Smooth muscle cell (in vitro differentiated cells): Measurements from ENCODE around the gene CLTC. TPM values are rescaled to one million over a fixed set of nuclear protein-coding genes. Genes with fewer than 3 reads are reported as not detected.

ENCODE experiments used
- DNase-seq: peaks from one replicate; lab custom pipeline; 2025; ENCODE audit not compliant: unreplicated experiment; lab: John Stamatoyannopoulos, UW
- H2AFZ ChIP-seq: fragments of 200-600 bp; sonication (generic); 2 replicates; pipeline ENCODE4 v1.6.0; 2016; ENCODE audit warnings: antibody characterized with exemption, low read depth, mild to moderate bottlenecking
- H3F3A ChIP-seq: fragments of 200-600 bp; sonication (generic); 2 replicates; pipeline ENCODE4 v1.6.0; 2017; ENCODE audit warnings: antibody characterized with exemption, low read depth
- H3K27ac ChIP-seq: fragments of 200-600 bp; sonication (generic); 2 replicates; pipeline ENCODE4 v1.5.1; 2016; ENCODE audit warnings: low read depth, mild to moderate bottlenecking
- H3K27me3 ChIP-seq: fragments of 200-600 bp; sonication (generic); 2 replicates; pipeline ENCODE4 v1.6.1; 2016; ENCODE audit warnings: low read depth, mild to moderate bottlenecking
- H3K36me3 ChIP-seq: fragments of 200-600 bp; sonication (generic); 2 replicates; pipeline ENCODE4 v1.5.1; 2016; ENCODE audit warnings: low read depth
- H3K4me1 ChIP-seq: fragments of 200-600 bp; sonication (generic); 2 replicates; pipeline ENCODE4 v1.5.1; 2016; ENCODE audit warnings: low read depth
- H3K4me2 ChIP-seq: fragments of 200-600 bp; sonication (generic); 2 replicates; pipeline ENCODE4 v1.6.0; 2016; ENCODE audit warnings: mild to moderate bottlenecking
- H3K4me3 ChIP-seq: fragments of 200-600 bp; sonication (generic); 2 replicates; pipeline ENCODE4 v1.5.1; 2016; ENCODE audit warnings: mild to moderate bottlenecking
- H3K79me2 ChIP-seq: fragments of 200-600 bp; sonication (generic); 2 replicates; pipeline ENCODE4 v1.6.0; 2016; ENCODE audit warnings: low read depth, mild to moderate bottlenecking
- H3K9ac ChIP-seq: fragments of 200-600 bp; sonication (generic); 2 replicates; pipeline ENCODE4 v1.6.0; 2016; ENCODE audit warnings: low read depth
- H3K9me3 ChIP-seq: fragments of 200-600 bp; sonication (generic); replicated peaks from 2 replicates; pipeline ENCODE4 v1.5.1; 2016; ENCODE audit warnings: low read depth
- H4K20me1 ChIP-seq: fragments of 200-600 bp; sonication (generic); 2 replicates; pipeline ENCODE4 v1.6.0; 2016; ENCODE audit warnings: low read depth
- WGBS: methylation state at CpG from one replicate; pipeline ENCODE4 v1.1.7; 2016; ENCODE audit warnings: low lambda C conversion rate; 5-methylcytosine and 5-hydroxymethylcytosine counted together
- polyA plus RNA-seq: library from polyadenylated mRNA; unstranded; fragments of >200 nt; fragmentation: Nextera tagmentation; extraction: Ambion mirVana; gene quantifications from 2 replicates; pipeline ENCODE4 v1.2.1, GENCODE V29; 2016
- total RNA-seq: library from RNA; depleted of rRNA; stranded (reverse); fragments of >200 nt; gene quantifications from 2 replicates; pipeline ENCODE4 v1.2.3, GENCODE V29; 2014
- TF ChIP-seq, protein P1 (sequence below): fragments of 200-600 bp; sonication (generic); IDR thresholded peaks from 2 replicates; pipeline ENCODE4 v1.5.1; 2017; ENCODE audit warnings: borderline replicate concordance, mild to moderate bottlenecking, antibody characterized with exemption; ENCODE audit not compliant: insufficient read depth, poor library complexity, severe bottlenecking

The CLTC gene
- total and polyA plus RNA-seq, 2 experiments from 2014 or later, result 102 to 362 TPM

DNA sequence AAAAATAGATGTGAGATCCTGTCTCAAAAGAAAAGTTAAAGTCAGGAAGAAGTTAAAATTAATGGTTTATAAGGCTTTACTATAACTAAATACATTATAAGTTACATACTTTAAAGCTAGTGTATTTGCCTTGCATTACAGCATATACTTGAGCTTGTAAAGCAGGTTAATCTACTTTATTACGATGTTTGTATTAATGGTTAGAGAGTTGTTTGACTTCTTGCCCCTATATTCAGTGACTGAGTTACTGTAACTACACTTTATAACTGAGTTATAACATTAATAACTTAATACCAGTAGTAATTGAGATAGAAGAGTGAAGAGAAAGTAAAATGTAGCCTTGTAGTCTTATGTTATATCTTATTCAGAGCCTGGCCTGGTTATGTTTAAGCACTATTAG is 22.9 kb downstream of the CLTC start:
- Histone ChIP-seq H3K36me3 (peaks cover 4% of the 10 kb centered on the region), H4K20me1 (peaks cover 100% of the 10 kb centered on the region), H3K9ac (no peak overlapping the region), H3K4me1 (peaks cover 5% of the 10 kb centered on the region), H3K4me3 (no peak overlapping the region), H3K9me3 (no peaks in the 10 kb centered on the region), H3K4me2 (peak overlapping the region; percentile 52), H3K79me2 (peaks cover 100% of the 10 kb centered on the region), H3K27me3 (no peaks in the 10 kb centered on the region), H2AFZ (no peak overlapping the region), H3F3A (no peaks in the 10 kb centered on the region), H3K27ac (peak overlapping the region; percentile 62)
- TF ChIP-seq, protein P1, sequence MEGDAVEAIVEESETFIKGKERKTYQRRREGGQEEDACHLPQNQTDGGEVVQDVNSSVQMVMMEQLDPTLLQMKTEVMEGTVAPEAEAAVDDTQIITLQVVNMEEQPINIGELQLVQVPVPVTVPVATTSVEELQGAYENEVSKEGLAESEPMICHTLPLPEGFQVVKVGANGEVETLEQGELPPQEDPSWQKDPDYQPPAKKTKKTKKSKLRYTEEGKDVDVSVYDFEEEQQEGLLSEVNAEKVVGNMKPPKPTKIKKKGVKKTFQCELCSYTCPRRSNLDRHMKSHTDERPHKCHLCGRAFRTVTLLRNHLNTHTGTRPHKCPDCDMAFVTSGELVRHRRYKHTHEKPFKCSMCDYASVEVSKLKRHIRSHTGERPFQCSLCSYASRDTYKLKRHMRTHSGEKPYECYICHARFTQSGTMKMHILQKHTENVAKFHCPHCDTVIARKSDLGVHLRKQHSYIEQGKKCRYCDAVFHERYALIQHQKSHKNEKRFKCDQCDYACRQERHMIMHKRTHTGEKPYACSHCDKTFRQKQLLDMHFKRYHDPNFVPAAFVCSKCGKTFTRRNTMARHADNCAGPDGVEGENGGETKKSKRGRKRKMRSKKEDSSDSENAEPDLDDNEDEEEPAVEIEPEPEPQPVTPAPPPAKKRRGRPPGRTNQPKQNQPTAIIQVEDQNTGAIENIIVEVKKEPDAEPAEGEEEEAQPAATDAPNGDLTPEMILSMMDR, result no peak
- WGBS, result 74% methylated on average over 1 of the region's 1 CpG
- no peak for DNase-seq

DNA sequence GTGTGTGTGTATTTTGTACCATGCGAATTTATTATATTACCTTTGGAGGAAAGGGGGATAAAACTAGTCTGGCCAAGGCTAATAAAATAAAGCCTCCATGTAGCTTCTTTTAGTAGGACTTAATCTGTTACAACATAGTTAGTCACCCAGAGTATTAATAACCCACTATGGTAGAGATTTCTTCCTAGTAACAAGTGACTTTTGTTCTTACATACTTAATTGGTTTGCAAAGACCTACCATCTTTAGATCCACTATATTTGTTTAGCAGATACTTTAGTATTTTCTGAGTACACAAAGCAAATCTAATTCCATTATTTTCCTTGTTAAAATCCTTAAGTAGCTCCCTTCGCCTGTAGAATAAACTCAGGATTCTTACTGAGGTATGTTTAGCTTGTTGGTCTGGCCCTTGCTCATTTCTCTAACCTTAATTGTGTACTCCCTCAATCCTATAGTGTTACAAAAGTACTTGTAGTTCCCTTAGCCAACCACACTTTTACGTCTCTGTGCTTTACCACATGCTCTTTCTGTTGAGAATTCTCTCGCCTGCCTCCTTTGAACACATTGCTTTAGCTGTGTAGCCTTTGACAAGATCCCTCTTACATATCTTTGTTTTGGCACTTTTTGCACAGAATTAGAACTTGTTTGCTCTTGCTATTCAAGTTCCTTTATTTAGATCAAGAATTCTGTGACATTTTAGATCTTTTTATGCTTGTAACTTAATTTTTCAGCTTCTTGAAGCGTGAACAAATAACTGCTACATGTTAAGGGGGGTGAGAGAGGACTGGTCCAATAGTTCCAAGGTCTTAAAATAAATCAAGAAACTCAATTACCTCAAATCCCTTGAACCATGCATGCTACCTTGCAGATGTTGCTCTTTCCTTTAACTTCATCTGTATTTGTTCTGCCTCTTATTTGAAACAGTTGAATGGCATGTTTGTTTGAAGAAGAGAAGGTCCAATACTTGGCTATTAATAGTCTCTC is 23.8 kb downstream of the CLTC start:
- Histone ChIP-seq H3K4me1 (peaks cover 5% of the 10 kb centered on the region), H3K27me3 (no peaks in the 10 kb centered on the region), H3K4me2 (no peak overlapping the region), H3F3A (no peaks in the 10 kb centered on the region), H3K9ac (no peak overlapping the region), H3K36me3 (peaks cover 11% of the 10 kb centered on the region), H4K20me1 (peaks cover 100% of the 10 kb centered on the region), H3K9me3 (no peaks in the 10 kb centered on the region), H3K79me2 (peaks cover 100% of the 10 kb centered on the region), H3K4me3 (no peak overlapping the region), H2AFZ (no peak overlapping the region), H3K27ac (peak overlapping the region; percentile 15)
- TF ChIP-seq, protein P1, result no peak
- WGBS, result 84% methylated on average over 5 of the region's 5 CpGs
- DNase-seq, result no peak

DNA sequence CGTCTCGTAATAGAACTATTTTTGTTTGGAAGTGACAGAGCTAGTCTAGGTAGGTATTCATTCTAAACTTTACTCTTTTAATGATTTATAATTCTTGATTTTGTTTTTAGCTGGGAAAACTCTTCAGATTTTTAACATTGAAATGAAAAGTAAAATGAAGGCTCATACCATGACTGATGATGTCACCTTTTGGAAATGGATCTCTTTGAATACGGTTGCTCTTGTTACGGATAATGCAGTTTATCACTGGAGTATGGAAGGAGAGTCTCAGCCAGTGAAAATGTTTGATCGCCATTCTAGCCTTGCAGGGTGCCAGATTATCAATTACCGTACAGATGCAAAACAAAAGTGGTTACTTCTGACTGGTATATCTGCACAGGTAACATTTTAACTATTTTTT is 27.6 kb downstream of the CLTC start:
- no peak overlapping the region for H3K4me3 ChIP-seq
- TF ChIP-seq, protein P1, result no peak
- 93% methylated on average over 6 of the region's 6 CpGs for WGBS
- no peak overlapping the region for H3K9ac ChIP-seq
- peaks cover 39% of the 10 kb centered on the region for H3K36me3 ChIP-seq
- H3K4me1 ChIP-seq, result peaks cover 5% of the 10 kb centered on the region
- no peaks in the 10 kb centered on the region for H3K9me3 ChIP-seq
- H3K27me3 ChIP-seq, result no peaks in the 10 kb centered on the region
- no peak for DNase-seq
- peaks cover 100% of the 10 kb centered on the region for H4K20me1 ChIP-seq
- no peak overlapping the region for H3K4me2 ChIP-seq
- H3F3A ChIP-seq, result peaks cover 13% of the 10 kb centered on the region
- H3K79me2 ChIP-seq, result peaks cover 97% of the 10 kb centered on the region
- no peak overlapping the region for H2AFZ ChIP-seq
- peak overlapping the region; percentile 25 for H3K27ac ChIP-seq
